CD14-positive monocyte (primary cell): ENCODE measurements around the gene TBC1D25. TPM values are rescaled to one million over a fixed set of nuclear protein-coding genes. Genes with fewer than 3 reads are reported as not detected.

Experiments used
- DNase-seq, 3 donors: peaks; one replicate each; pipeline ENCODE4 v3.0.0-alpha.2; 2011 to 2022
- H2AFZ ChIP-seq: 2 replicates; pipeline ENCODE4 v1.6.0; 2012; ENCODE audit warnings: mild to moderate bottlenecking, low read depth, low read length, inconsistent platforms; ENCODE audit not compliant: insufficient read depth, poor library complexity, severe bottlenecking
- H3K27ac ChIP-seq, 2 donors: 1 replicate in 1 of 2; 2 replicates in 1 of 2; pipeline ENCODE4 v1.5.1; 2012 to 2013; ENCODE audit warnings: low read length in 2 of 2, control low read depth in 1 of 2, inconsistent platforms in 1 of 2, low read depth in 1 of 2, mild to moderate bottlenecking in 1 of 2
- H3K27me3 ChIP-seq, 2 donors: one replicate each; pipeline versions ENCODE4 v1.6.0 to v1.6.1; 2011 to 2013; ENCODE audit warnings: low read length in 2 of 2; ENCODE audit not compliant: control insufficient read depth in 2 of 2, insufficient read depth in 2 of 2
- H3K36me3 ChIP-seq, 2 donors: replicated peaks in 1 of 2; 1 replicate in 1 of 2; 2 replicates in 1 of 2; pipeline versions ENCODE4 v1.5.1 to v1.6.1; 2012 to 2013; ENCODE audit warnings: low read length in 2 of 2, control low read depth in 1 of 2, inconsistent platforms in 1 of 2, mild to moderate bottlenecking in 1 of 2; ENCODE audit not compliant: insufficient read depth in 2 of 2, control insufficient read depth in 1 of 2
- H3K4me1 ChIP-seq, 2 donors: 1 replicate in 1 of 2; 2 replicates in 1 of 2; pipeline versions ENCODE4 v1.5.1 to v1.6.1; 2012 to 2013; ENCODE audit warnings: low read length in 2 of 2, control low read depth in 1 of 2, inconsistent platforms in 1 of 2, mild to moderate bottlenecking in 1 of 2, moderate library complexity in 1 of 2; ENCODE audit not compliant: insufficient read depth in 2 of 2, control insufficient read depth in 1 of 2
- H3K4me2 ChIP-seq: replicated peaks from 2 replicates; pipeline ENCODE3; 2012; ENCODE audit warnings: low read length, moderate library complexity, mild to moderate bottlenecking; ENCODE audit not compliant: poor library complexity, severe bottlenecking; ENCODE audit errors: extremely low read depth
- H3K4me3 ChIP-seq, 3 experiments: fragments of 200-600 bp in 1 of 3; sonication (generic) in 1 of 3; replicated peaks in 1 of 3; 1 replicate in 2 of 3; 2 replicates in 1 of 3; pipeline ENCODE4 v1.5.1; 2011 to 2013; ENCODE audit warnings: low read length in 3 of 3, mild to moderate bottlenecking in 3 of 3, control low read depth in 2 of 3, low read depth in 2 of 3, inconsistent platforms in 1 of 3, moderate library complexity in 1 of 3
- H3K79me2 ChIP-seq: 2 replicates; pipeline ENCODE4 v1.6.0; 2012; ENCODE audit warnings: mild to moderate bottlenecking, control low read depth, inconsistent platforms, low read length, moderate library complexity; ENCODE audit not compliant: insufficient read depth
- H3K9ac ChIP-seq: 2 replicates; pipeline ENCODE4 v1.6.0; 2017; ENCODE audit warnings: low read length, mild to moderate bottlenecking; ENCODE audit not compliant: insufficient read depth, poor library complexity, severe bottlenecking
- H3K9me3 ChIP-seq, 2 donors: replicated peaks in 1 of 2; 1 replicate in 1 of 2; 2 replicates in 1 of 2; pipeline versions ENCODE4 v1.5.1 to v1.6.1; 2012 to 2013; ENCODE audit warnings: low read length in 2 of 2, control low read depth in 1 of 2; ENCODE audit not compliant: control insufficient read depth in 1 of 2, insufficient read depth in 1 of 2
- H4K20me1 ChIP-seq: 2 replicates; pipeline ENCODE4 v1.6.0; 2012; ENCODE audit warnings: mild to moderate bottlenecking, low read length, control low read depth, moderate library complexity; ENCODE audit not compliant: insufficient read depth
- H3K27ac Mint-ChIP-seq, 7 donors: one replicate each; pipeline ENCODE4 v1.8.0; 2020; ENCODE audit warnings: mild to moderate bottlenecking in 7 of 7, mixed read lengths in 7 of 7, moderate library complexity in 6 of 7, inconsistent platforms in 2 of 7
- H3K27me3 Mint-ChIP-seq, 3 donors: one replicate each; pipeline ENCODE4 v1.8.0; 2021 to 2022; ENCODE audit warnings: low read depth in 3 of 3, mild to moderate bottlenecking in 3 of 3, mixed read lengths in 3 of 3, moderate library complexity in 3 of 3, inconsistent platforms in 1 of 3
- H3K36me3 Mint-ChIP-seq, 2 donors: one replicate each; pipeline ENCODE4 v1.8.0; 2020; ENCODE audit warnings: mixed read lengths in 2 of 2, inconsistent platforms in 1 of 2, mild to moderate bottlenecking in 1 of 2
- H3K4me1 Mint-ChIP-seq: one replicate; pipeline ENCODE4 v1.8.0; 2020; ENCODE audit warnings: mild to moderate bottlenecking, mixed read lengths
- H3K4me3 Mint-ChIP-seq, 2 donors: one replicate each; pipeline ENCODE4 v1.8.0; 2020; ENCODE audit warnings: mild to moderate bottlenecking in 2 of 2, mixed read lengths in 2 of 2, moderate library complexity in 1 of 2
- H3K9me3 Mint-ChIP-seq, 7 donors: one replicate each; pipeline ENCODE4 v1.8.0; 2020 to 2022; ENCODE audit warnings: mixed read lengths in 7 of 7, mild to moderate bottlenecking in 6 of 7, moderate library complexity in 6 of 7, inconsistent platforms in 2 of 7
- CTCF ChIP-seq: fragments of 200-600 bp; IDR thresholded peaks from one replicate; pipeline ENCODE4 v1.8.0; 2022; ENCODE audit warnings: antibody characterized with exemption, mild to moderate bottlenecking
- WGBS: methylation state at CpG from one replicate; pipeline ENCODE4 v1.1.5; 2013; ENCODE audit warnings: missing lambda C conversion rate; ENCODE audit not compliant: insufficient coverage; 5-methylcytosine and 5-hydroxymethylcytosine counted together
- intact Hi-C, 2 donors: fragments of 100-400 bp; cut with micrococcal nuclease; formaldehyde crosslinking; loops; one replicate each; pipeline versions ENCODE4 v1.15.0 to v1.15.1; 2023
- polyA minus RNA-seq: library from RNA; depleted of rRNA, polyadenylated mRNA; stranded (reverse); fragments of >200 nt; gene quantifications from 2 replicates; pipeline ENCODE4 v1.2.3, GENCODE V29; 2012
- polyA plus RNA-seq, 3 donors: library from polyadenylated mRNA; depleted of rRNA in 1 of 3; unstranded in 2 of 3; stranded (reverse) in 1 of 3; fragments of 300-500 nt in 2 of 3; fragments of >200 nt in 1 of 3; fragmentation: Illumina TruSeq in 2 of 3; gene quantifications; 1 replicate in 2 of 3; 2 replicates in 1 of 3; pipeline ENCODE4 v1.2.3, GENCODE V29; 2012 to 2021
- total RNA-seq, 12 experiments: library from RNA in 1 of 12; stranded (reverse) in 1 of 12; fragments of 120-200 nt in 1 of 12; gene quantifications; one replicate each; pipeline ENCODE4 v1.2.4 and lab custom pipeline; 2013 to 2026; ENCODE audit warnings: mixed read lengths in 6 of 12, inconsistent platforms in 1 of 12

Gene TBC1D25, protein sequence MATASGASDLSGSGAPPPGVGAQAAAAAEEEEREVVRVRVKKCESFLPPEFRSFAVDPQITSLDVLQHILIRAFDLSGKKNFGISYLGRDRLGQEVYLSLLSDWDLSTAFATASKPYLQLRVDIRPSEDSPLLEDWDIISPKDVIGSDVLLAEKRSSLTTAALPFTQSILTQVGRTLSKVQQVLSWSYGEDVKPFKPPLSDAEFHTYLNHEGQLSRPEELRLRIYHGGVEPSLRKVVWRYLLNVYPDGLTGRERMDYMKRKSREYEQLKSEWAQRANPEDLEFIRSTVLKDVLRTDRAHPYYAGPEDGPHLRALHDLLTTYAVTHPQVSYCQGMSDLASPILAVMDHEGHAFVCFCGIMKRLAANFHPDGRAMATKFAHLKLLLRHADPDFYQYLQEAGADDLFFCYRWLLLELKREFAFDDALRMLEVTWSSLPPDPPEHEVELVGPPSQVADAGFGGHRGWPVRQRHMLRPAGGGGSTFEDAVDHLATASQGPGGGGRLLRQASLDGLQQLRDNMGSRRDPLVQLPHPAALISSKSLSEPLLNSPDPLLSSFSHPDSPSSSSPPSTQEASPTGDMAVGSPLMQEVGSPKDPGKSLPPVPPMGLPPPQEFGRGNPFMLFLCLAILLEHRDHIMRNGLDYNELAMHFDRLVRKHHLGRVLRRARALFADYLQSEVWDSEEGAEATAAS
- total RNA-seq (2013), result 5.0 TPM
- polyA plus RNA-seq, result 10 to 100 TPM in 1 of 3 donors, 1 to 10 TPM in 2; 5.7 to 16.9 (median 6.6) TPM
- polyA minus RNA-seq, result 6.4 and 6.6 TPM in 2 replicates
- 3.4 to 29.6 (median 14.7) reads per million in 11 experiments for total RNA-seq (lab: John Stamatoyannopoulos, UW)

GRCh38 chrX:48539345-48540027 is at the start of gene TBC1D25:
TBC1D25 (plus strand) TSS chrX:48539714; CDS start chrX:48539798, 84 bp downstream.
- Mint-ChIP-seq H3K4me1 (peaks cover 25% of the 10 kb centered on the region), H3K4me3 (peak within 1 kb of the TSS; percentile 80 to 85), H3K36me3 (peaks cover 5 to 24% of the 10 kb centered on the region in 2 donors), H3K27me3 (peaks cover 0 to 6% (median 2%) of the 10 kb centered on the region in 3 donors), H3K27ac (peak within 1 kb of the TSS; percentile 89 to 96 (median 94)), H3K9me3 (peaks cover 0 to 10% (median 6%) of the 10 kb centered on the region in 7 donors)
- Histone ChIP-seq H3K27ac (peak within 1 kb of the TSS; percentile 86 to 90), H2AFZ (peak within 1 kb of the TSS; percentile 52), H3K27me3 (no peaks in the 10 kb centered on the region), H3K36me3 (peaks cover 7 to 10% of the 10 kb centered on the region in 2 donors), H4K20me1 (no peaks in the 10 kb centered on the region), H3K9me3 (no peaks in the 10 kb centered on the region), H3K9ac (peak within 1 kb of the TSS; percentile 85), H3K4me2 (peak within 1 kb of the TSS; percentile 70), H3K79me2 (peaks cover 4% of the 10 kb centered on the region), H3K4me1 (peaks cover 19 to 30% of the 10 kb centered on the region in 2 donors), H3K4me3 (peak within 1 kb of the TSS; percentile 54 to 71 (median 71))
- peak; percentile 50 for TF ChIP-seq CTCF
- 0% methylated on average over 30 of the region's 59 CpGs for WGBS
- intact Hi-C loops, result loop anchor here (1.0 to 5.0 kb wide), 3 partner anchors 33 to 62 kb away; partner anchors contain the start of genes RBM3 (in 2 of the 2) and FTSJ1 (in 1 of the 2)
- peak; percentile 96 to 98 (median 98) for DNase-seq
